ENCODE results near the gene OR6J1.

- TF ChIP-seq CTCF (IDR thresholded peaks at IDR 0.05) (no peak), POLR2A (IDR thresholded peaks at IDR 0.05) (no peak)
Measured at GRCh38 chr14:22658946-22659345, 14.8 kb upstream of the OR6J1 start.

Data from body of pancreas (tissue), 4 donors.